GM18519 (cell line): Measurements from ENCODE around the gene IL1F10.

ENCODE experiments used
- ATAC-seq: cut with Tn5 transposase; IDR thresholded peaks from one replicate; pipeline ENCODE4 v1.9.1; 2021; ENCODE audit warnings: mild to moderate bottlenecking, moderate library complexity; ENCODE audit not compliant: unreplicated experiment, low FRiP score

IL1F10 gene

DNA sequence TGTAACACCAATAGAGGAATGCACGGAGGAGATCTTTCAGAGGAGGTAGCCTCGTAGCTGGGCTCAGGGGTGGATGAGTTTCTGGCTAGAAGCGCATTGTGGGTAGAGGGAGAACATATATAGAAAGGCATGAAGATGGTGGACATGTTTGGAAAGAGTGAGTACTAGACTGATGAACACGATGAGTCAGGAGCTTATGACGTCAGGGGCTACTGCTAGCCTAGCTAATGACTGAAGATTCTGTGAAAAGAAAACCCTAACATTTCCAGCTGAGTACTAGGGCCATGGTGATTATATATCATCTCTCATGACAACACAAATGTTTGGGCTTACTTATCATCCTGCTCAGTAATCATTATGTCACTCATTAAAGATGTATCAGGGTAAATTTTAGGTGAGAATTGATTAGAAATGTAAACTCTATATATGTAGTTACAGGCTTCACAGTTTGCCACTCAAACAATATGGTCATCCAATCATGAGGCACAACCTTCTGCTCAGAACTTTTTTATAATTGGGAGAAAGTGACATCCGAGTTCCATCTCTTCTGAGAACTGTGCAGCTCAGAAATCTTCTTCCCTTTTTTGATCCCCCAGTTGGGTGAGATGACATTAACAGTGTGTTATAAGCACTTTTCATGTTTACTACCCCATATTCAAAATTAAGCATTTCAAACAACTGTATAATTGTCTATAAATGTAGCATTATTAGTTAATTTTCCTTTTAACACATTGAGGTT is 37.4 kb downstream of the IL1F10 start:
- no peak for ATAC-seq

DNA sequence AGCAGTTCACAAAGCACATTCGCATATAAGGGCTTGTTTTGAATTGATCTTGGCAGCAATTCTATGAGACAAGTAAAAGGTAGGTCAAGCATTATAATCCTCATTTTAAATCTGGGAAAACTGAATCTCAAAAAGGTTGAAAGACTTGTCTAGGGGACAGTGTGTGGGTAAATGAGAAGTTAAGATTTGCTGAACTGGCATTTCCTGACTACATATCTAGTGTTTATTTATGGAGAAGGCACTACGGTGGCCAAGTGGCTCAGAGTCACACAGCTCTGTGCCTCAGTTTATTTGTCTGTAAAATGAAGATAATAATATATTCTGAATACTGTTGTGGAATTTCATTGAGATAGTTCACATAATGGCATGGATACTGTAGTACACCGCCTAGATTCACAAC is 43.4 kb downstream of the IL1F10 start:
- no peak for ATAC-seq

DNA sequence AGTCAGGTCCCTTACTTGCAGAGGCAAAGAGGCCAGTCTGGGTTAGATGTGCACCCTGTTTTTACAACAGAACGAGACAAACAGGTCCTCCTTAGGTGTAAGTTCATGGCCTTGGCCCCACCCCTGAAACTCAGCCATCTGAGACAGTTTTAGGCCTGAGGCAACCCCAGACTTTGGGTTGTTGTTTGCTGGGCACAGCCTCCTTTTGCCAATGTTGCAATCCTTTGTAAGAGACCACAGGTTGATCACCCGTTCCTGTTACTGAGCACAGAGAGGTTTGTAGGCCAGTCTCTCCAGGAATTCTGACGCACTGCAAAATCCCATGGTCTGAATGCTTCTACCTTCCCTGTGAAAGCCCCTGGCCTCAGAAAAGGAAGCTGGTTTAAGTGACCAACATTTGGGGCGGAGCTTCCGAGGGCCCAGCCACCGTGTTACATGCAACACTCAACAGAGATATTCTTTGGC is 44.1 kb downstream of the IL1F10 start:
- no peak for ATAC-seq

DNA sequence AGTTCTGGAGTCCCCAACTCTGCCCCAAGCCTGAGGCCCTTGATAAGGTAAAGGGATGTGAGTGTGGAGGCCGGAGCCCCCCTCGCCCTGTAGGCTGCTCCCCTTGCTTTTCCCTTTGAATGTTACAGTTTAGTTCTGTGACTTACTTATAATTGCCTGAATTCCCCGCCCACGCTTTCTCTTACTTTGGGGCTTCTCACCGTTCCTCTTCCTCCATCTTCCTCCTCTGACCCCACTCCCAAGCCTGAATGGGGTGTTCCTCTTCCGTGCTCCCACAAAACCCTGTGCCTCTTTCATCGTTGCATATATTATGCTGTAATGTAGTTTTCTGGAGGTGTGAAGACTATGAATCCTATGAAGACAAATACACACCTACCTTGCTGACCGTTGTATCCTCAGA is 44.7 kb downstream of the IL1F10 start:
- ATAC-seq = no peak

DNA sequence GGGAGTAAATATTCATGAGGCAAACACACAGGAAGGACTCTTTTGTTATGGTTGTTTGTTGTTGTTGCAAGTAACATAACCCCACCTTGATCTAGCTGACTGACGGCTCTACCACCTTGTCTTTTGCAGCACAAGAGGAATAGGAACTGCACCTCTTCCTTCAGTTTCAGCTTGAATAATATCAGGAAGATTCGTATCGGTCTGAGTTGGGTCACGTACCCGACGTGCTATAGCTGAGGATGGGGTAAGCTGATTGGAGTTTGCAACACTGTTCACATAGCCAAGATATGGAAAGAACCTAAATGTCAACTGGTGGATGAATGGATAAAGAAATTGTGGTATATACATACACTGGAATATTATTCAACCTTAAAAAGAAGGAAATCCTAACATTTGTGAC is 45.1 kb downstream of the IL1F10 start:
- no peak for ATAC-seq

DNA sequence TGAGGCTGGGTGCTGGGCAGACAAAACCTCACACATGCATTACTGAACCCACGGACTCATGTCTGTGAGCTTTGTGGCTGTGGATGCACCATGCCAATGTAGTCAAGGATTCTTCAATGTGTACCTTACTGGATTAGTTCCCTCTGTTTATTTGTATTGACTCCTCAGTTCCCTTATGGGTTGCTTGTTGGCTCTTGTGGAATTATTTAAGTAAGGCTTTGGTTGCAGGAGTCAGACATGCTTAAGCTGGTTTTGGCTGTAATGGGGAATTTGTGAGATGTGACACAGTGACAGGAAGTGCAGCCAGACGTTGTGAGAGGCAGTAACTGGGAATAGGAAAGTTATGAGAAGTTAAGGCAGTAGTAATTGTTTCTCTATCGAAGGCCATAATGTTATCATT is 46.0 kb downstream of the IL1F10 start:
- ATAC-seq = no peak

DNA sequence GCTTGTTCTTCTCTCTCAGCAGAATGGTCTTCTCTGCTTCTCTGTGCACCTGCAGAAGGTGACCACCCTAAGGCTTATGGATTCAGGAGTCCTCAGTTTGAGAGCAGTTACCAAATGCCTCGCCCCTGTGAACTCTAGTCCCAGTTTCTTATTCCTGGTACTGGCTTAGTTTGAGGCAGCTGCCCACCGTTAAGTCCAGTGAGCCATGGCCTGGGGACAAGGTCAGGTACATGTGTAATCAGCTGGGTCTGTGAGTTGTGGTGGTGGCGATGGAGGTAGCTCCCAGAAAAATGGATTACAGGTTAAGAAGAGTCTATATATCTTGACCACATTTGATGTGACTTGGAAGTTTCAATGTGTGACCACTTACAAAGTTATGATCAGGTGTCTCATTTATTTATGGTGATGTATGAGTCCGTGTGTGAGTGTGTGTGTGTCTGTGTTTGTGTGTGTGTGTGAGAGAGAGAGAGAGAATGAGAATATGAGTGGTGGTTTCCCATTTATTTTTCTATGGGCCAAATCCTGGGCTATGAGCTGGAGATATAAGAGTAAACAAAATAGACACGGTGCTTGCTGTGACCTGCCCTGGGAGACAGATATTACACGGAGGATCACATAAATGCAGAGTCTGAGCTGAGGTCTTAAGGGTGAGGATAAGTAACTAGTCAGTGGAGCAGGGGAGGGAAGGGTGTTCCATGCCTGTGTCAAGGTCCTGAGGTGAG is 46.6 kb downstream of the IL1F10 start:
- no peak for ATAC-seq

DNA sequence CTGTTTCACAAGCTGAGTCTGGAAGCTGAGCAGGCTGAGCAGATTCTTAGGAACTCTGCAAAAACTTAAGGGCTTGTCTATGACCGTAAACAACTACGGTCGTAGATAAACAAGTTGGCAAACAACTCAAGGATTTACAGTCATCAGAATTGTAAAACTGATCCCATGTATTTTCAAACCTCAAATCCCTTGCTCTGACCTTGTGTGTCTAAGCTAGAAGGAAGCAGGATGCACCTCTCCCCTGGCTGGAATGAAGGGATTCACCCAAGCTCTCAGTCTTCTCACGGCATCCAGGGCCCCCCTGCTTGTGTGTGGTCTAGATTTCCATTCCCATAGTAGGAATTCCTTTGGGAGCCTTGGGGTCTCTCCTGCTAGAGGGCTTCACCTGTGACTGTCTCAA is 47.2 kb downstream of the IL1F10 start:
- ATAC-seq = no peak

DNA sequence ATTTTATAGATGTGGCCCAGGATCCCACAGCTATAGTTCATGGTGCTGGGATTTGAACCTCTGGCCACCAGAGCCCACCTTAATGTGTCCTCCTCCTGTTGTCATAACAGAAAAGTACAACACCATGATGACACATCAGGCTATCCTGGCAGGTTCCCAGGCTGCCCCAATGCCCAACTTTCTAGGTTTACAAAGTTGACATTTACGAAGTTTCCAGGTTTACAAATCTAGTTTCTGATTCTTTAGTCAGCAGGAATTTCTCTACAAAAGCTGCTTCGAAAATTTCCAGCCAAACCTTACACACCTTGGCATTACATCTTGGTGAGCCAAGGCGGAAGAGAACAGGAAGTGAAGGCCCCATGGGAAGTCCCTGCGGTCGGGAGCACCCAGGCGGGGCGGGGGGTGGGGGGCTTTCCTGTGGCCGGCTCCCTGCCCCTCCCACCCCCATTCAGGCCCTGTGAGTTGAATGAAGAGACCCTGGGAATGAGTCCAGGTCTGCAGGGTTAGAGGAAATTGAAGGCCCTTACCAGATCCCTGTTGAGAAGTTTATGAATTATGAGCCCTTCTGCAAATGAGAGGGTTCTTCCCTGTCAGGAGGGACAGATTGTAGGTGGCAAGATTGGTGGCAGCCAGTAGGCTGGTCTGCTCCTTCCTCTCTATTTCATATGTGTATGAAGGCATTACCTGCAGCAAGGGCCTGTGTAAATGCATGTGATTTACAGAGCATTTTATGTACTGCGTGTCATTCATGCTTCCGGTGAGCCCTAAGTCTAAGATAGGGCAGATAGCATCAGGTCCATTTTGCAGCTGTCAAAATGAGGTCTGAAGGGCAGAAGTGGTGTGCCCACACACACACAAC is 48.6 kb downstream of the IL1F10 start:
- no peak for ATAC-seq

DNA sequence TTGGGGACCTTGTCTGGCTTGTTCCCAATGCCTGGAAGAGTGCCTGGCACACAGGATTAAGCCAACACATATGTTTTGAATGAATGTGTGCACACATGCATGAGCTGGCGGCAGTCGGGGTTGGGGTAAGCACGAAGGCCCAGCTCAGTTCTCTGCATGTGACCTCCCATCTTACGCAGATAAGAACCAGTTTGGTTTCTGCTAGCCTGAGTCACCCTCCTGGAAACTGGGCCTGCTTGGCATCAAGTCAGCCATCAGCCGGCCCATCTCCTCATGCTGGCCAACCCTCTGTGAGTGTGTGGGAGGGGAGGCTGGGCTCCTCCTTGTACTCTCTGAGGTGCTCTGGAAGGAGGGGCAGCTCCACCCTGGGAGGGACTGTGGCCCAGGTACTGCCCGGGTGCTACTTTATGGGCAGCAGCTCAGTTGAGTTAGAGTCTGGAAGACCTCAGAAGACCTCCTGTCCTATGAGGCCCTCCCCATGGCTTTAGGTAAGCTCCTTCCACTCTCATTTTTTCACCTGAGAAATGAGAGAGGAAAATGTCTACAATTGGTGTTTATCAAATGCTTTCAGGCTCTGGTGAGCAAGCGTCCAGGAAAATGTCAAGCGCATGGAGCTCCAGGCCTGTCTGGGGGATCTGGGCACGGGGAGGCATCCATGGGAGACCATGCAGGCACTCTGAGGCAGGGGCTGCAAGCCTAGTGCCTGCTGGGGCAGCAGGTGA is 49.9 kb downstream of the IL1F10 start:
- no peak for ATAC-seq

DNA sequence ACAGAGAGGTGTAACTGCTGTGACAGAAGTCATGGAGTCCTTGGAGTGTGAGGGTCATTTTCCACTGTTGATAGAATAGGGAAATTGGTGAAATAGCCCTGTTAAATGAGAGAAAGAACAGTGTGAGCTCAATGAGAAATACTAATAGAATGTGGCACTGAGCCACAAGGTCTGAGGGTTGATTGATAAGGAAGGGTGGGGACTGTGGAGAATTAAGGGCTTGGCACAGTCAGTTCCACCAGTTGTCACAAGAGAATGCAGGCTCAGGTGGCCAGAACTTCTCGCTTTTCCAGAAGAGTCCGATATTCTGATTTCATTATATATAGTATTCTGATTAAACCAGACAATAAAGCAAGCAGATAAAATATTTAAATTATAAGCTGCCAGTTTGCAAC is 50.5 kb downstream of the IL1F10 start:
- ATAC-seq = no peak

DNA sequence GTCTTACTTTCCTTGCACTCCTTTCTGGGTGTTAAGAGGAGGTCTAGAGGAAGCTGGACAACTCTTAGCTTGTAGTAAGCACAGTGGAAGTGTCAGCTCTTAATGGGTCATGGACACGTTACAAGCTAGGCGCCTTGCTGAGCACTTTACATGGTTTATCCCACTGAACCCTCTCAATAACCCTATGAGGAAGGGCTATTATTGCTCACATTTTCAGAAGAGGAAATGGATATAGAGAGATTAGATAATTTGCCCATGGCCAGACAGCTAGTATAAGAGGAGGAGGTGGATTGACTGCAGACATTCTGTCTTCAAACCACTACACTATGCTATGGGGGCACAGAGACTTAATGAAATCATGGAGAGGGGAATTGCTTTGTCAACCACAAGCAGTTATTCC is 51.3 kb downstream of the IL1F10 start:
- no peak for ATAC-seq

DNA sequence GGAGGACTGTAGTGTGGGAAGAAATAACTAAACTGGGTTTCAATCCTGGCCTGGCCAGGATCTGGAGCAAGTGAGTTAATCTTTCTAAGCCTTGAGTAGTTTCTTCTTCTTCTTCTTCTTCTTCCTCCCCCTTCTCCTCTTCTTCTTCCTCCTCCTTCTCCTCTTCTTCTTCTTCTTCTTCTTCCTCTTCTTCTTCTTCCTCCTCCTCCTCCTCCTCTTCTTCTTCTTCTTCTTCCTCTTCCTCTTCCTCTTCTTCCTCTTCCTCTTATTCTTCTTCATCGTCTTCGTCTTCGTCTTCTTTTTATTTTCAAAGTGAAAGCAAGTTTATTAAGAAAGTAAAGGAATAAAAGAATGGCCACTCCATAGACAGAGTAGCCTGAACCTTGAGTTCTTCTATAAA is 53.1 kb downstream of the IL1F10 start:
- ATAC-seq = no peak

DNA sequence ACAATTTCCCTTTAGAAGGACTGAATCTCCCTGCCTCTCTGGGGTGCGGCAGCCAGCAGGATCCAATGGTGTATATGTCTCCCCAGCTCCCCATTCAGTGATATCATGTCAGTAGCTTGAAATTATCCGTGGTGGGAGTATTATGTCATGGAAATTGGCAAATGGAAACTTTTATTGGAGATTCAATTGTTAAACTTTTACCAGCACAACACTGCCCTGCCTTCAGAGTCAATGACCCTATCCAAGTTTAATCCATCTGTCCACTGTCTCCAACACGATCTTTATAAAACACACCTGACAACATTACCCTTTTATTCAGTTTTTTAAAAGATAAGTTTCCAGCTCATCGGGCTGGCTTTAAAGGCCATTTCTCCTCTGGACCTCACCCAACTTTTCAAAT is 54.6 kb downstream of the IL1F10 start:
- ATAC-seq = no peak

DNA sequence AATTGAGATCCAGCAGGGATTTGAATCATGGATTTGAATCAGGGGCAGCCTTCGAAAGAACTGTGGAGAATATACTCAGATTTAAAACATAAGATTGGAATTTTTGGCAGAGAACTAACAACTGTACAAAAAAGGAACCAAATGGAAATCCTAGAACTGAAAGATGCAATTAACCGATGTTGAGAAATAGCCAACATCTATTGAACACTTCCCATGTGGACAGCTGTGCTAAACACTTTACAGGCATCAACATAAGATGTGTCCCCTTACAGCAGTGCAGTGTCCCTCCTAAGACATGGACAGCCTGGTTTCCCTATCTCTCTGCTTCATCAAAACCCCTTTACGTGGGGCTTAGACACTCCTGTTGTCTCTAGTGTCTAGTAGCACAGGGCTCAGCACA is 56.0 kb downstream of the IL1F10 start:
- no peak for ATAC-seq

DNA sequence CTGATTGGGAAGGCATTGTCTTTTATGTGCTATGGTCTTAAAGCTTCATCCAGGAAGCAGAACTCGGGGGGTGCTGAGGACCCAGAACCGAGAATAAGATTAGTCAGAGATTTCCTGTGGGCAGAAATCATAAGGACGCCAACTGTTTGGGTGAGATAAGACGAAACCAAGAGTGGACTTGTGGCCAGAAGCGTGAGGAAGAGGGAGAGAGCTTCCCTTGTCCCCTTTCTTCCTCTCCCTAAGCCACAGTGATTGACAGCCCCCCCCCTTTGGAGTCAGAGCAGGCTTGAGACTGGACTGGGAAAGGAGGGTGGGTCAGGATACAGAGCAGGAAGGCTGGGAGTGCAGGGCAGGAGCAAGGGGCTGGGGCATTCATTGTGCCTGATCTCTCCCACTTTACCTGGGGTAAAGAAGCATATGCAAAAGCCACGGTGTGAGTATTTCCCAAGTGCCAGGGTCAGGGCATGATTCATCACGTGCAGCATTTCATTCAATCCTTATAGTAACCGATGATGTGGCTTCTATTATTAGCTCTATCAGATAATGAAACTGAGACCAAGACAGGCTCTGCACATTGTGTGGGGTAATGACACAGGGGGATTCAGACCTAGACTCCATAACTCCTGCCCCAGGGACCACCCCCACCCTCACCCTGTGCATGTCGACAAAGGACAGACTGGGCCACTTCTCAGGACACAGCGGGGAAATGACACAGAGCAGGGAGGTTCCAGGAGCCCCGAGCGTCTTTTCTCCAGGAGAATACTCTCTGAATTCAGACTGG is 56.6 kb downstream of the IL1F10 start:
- ATAC-seq = no peak
